H1 (cell line): ENCODE results near the gene OR2F1. TPM values are rescaled to one million over a fixed set of nuclear protein-coding genes. Genes with fewer than 3 reads are reported as not detected.

Source experiments
- CTBP2 ChIP-seq: IDR thresholded peaks from 2 replicates; pipeline ENCODE4 v1.7.0; 2011; ENCODE audit warnings: borderline replicate concordance, mild to moderate bottlenecking, moderate library complexity, mixed read lengths, low read length; ENCODE audit not compliant: insufficient read depth, insufficient read length
- GTF2F1 ChIP-seq: IDR thresholded peaks from 2 replicates; pipeline ENCODE4 v1.6.1; 2012; ENCODE audit warnings: low read depth, low read length, improper control_type of control experiment, borderline replicate concordance
- polyA plus RNA-seq, 7 experiments: library from polyadenylated mRNA; depleted of rRNA in 3 of 7; stranded (reverse) in 5 of 7; unstranded in 2 of 7; fragments of >200 nt in 5 of 7; fragments of 200-250 nt in 2 of 7; gene quantifications; 1 replicate in 5 of 7; 2 replicates in 1 of 7; 4 replicates in 1 of 7; pipeline versions ENCODE4 v1.2.1 to v1.2.3, GENCODE V29; 2011 to 2013; ENCODE audit warnings: missing spikeins in 2 of 7, mixed read lengths in 2 of 7
- total RNA-seq: library from RNA; stranded (reverse); fragmentation: NEBNext Ultra II Directional; extraction: Animal tissue kit (Norgen Biotek cat#: 25700); gene quantifications from 2 replicates; pipeline ENCODE4 v1.2.1, GENCODE V29; 2021

OR2F1 gene
- total and polyA plus RNA-seq, 2 of the 8 experiments (the other 6 are each of a cell fraction or from before 2014, with no cell fraction given), result 0.19 TPM; not detected in 1

DNA sequence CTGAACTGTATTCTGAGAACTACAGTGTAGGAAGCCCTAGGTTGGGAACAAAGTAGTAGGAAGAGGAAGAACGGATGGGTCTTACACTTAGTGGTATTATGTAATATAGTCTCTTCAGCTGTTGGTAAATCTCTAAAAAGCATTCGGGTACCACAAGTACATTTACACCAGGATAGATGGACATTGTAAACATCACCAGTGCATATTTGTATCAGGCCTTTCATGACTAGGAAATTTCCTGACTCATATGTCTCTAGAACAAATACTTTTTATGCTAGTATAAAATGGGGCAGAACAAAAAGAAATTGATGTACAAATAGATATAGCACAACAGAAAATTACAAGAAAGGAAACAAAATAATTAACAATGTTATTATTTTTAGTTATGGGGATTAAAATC lies 23.9 kb downstream of the OR2F1 start (continued):
- no peak for TF ChIP-seq CTBP2
- TF ChIP-seq GTF2F1, result no peak
